Activated CD4-positive, alpha-beta T cell treated with anti-CD3 and anti-CD28 coated beads, Interleukin-2, amount 50 U/mL, for 16 hours (primary cell): ENCODE data around the gene SLC5A10.

Source experiments
- DNase-seq: peaks from one replicate; pipeline ENCODE4 v3.0.0-alpha.2; 2020

SLC5A10 gene

GRCh38 chr17:18987862-18988545, 36.0 kb downstream of the SLC5A10 start:
- DNase-seq: no peak

GRCh38 chr17:18988546-18989173, 36.7 kb downstream of the SLC5A10 start:
- DNase-seq: no peak

DNA sequence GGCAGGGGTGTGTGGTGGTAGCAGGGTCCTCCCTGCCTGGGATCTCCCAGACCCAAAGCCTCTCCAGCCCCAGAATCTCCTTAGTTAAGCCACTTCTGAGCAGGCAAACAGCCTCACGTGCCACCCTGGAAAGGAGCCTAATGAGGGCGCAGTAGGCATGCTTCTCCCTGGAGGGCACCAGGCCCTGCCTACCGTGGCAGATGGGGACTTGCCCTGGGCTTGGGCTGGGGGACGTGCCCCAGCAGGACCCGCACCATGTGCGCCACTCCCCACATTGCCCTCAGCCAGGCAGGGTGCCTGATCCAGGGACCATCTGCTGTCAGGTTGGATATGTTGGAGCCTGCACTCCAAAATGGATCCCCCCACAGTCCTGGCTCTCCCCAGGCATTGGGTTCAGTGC, 38.4 kb downstream of the SLC5A10 start:
- DNase-seq: no peak

DNA sequence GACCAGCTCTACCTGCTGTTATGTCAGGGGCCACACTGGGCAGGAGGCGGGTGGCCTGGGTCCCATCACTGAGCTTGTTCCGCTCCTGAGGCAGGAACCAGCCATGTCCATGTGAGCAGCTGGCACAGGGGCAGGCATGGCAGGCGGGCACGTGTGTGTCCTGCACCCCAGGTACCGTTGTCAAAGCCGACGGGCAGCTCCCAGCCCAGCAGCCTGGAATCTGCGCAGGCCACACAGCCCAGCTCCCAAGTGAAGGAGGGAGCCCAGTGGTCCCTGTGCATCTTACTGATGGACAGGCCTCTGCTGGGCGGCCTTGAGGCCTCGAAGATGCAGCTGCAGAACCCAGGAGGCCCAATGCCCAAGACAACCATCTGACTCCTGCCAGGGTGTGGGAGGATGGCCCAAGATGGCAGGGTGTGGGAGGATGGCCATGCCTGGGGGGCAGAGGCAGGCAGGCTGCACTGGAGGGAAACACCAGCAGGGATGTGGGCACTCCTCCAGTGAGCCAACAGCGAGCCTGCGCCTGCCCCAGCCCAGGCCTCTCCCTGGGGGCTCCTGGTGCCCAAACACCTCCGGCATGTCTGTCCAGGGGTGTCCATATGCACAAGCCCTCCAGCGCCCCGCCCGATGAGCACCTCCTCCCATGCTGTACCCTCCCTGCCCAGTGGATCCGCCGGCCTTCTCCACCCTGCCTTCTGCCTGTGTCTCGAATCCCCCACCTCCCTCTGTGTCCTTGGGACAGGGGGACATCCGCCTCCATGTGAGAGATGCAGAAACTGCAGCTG, 39.8 kb downstream of the SLC5A10 start:
- DNase-seq: no peak

DNA sequence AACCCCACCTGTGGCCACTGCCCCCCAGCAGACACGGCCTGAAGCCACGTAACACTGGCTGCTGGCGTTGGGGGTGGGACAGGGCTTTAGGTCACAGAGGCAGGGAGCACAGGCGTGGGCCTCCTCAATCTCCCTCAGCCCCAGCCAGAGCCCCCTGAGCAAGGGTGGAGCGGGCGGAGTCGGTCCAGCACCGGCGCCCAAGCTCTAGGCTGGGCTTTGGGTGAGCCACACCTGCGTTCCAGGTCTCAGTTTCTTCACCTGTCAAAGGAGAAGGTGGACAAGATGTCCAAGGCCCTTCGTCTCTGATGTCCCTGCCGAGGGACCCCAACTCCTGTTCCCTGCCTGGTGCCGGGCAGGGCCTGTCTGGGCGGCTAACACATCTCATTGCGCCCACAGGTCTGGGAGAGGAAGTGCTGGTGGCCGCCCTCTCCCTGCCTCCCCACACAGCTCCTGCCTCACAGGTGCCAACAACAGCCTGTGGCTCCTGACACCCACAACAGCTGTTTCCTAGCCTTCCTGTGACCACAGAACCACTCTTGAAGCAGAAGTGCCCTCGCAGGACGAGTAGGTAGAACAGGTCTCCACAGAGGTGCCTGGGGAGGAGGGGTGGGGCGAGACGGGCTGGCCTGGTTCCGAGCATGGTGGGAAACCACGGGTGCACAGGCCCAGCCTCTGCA, 40.6 kb downstream of the SLC5A10 start:
- peak; percentile 39 for DNase-seq

DNA sequence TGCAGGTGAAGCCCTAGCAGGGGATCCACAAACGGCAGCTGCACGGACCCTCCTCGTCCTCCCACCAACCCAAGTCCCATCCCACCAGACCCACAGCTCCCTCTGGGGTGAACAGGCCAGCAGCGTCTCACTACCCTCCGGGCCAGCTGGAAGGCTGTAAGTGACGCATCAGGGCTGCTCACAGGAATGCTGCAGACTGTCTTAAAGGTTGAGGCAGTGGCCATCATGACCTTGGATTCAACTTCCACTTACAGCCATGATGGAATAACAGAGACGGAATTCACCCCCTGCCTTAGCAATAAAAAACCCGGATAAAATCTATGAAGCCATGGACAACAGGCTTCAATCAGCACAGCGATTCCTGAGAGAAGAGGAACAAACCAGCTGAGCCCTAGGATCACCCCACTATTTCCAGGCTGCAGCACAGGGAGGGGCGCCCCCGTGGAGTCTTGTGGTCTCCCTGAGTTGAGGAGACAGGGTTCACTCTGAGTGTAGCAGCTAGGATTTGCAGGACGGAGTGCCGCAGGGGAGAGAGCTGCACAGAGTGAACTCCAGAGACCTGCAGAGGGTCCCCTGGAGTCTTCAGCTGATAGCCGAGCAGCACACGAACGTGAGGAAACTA, 42.1 kb downstream of the SLC5A10 start:
- no peak for DNase-seq

GRCh38 chr17:18994631-18995030, 42.7 kb downstream of the SLC5A10 start:
- no peak for DNase-seq

- DNase-seq: no peak
These were observed 43.3 kb downstream of the SLC5A10 start for GRCh38 chr17:18995220-18995619.

DNA sequence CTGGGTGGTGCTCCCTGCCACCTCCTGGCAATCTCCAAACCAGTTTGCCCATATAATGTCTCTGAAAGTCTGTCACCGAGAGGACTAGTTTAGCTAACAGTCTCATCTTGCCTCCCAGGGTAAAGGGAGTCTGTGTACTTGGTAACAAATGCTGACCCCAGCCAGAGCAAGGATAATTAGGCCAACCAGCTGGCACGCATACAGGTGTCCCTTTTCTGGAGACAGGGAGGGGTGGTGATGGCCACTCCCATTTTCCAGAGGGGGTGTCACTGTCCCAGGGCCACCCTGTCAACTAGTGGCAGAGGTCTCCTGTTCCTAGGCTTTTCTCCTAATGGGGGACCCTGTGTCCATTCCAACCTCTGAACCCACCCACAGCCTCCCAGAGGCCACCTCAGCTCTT, 44.5 kb downstream of the SLC5A10 start:
- no peak for DNase-seq

- no peak for DNase-seq
These were observed 45.8 kb downstream of the SLC5A10 start for GRCh38 chr17:18997650-18998196.

GRCh38 chr17:18999394-18999793, 47.4 kb downstream of the SLC5A10 start:
- no peak for DNase-seq

GRCh38 chr17:18999911-19000310, 47.9 kb downstream of the SLC5A10 start:
- DNase-seq: no peak

GRCh38 chr17:19000531-19001325, 48.8 kb downstream of the SLC5A10 start:
- DNase-seq: no peak

- DNase-seq: no peak
These were observed 50.1 kb downstream of the SLC5A10 start for GRCh38 chr17:19001907-19002590.

- no peak for DNase-seq
These were observed 51.0 kb downstream of the SLC5A10 start for GRCh38 chr17:19002805-19003542.

GRCh38 chr17:19003543-19004420, 51.8 kb downstream of the SLC5A10 start:
- DNase-seq: peak; percentile 36

- DNase-seq: peak; percentile 87
These were observed 52.6 kb downstream of the SLC5A10 start, which contains the start of gene FAM83G for GRCh38 chr17:19004421-19005136. FAM83G (minus strand) TSS chr17:19004764; CDS start chr17:19004041, 723 bp downstream.

GRCh38 chr17:19005137-19005773, 53.3 kb downstream of the SLC5A10 start:
- no peak for DNase-seq
